ENCODE results near the gene TTC27.
A peak's percentile ranks its signal among the peaks of the same experiment; 100 is the strongest.
"Not testable (repeated sequence)": the region's sequence is repeated elsewhere in the genome, so short reads cannot be mapped to it uniquely, and the experiment has no call there.

Gene TTC27

GRCh38 chr2:32745191-32745590, 117.3 kb downstream of the TTC27 start:
- H3K4me3 ChIP-seq (ENCODE audit: low read depth, low read length): no peak overlapping the region
- in situ Hi-C loops (cut with HindIII; ENCODE audit: low sequenced_read_pairs): no loop called here
- TF ChIP-seq CTCF (IDR thresholded peaks at IDR 0.05; ENCODE audit: low read depth, low read length): no peak
- peak; percentile 19 for DNase-seq (ENCODE audit: low read depth, low spot score)

- no peak for TF ChIP-seq CTCF (IDR thresholded peaks at IDR 0.05; ENCODE audit: low read depth, low read length)
- in situ Hi-C loops (cut with HindIII; ENCODE audit: low sequenced_read_pairs): no loop called here
- no peak overlapping the region for H3K4me3 ChIP-seq (ENCODE audit: low read depth, low read length)
- DNase-seq (ENCODE audit: low read depth, low spot score): no peak
These were observed 117.8 kb downstream of the TTC27 start for GRCh38 chr2:32745675-32746074.

DNA sequence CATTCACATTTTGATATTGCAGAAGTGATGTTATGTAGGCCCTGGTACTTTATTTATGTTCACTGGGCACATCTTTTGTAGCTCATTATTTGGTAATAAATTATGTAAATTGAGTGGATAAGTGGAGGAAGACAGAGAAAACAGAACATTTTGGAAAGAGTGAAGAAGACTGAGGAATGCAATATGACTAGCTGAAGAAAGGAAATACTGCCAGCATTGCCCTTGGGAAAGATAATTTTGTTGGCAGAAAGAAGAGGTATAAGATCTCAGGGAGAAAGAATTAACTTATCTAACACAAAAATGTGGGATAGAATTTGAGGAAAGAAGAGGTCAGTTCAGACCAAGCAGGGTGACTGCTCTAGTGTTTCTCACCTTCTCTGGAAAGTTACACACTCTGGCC, 118.8 kb downstream of the TTC27 start:
- no peak for DNase-seq (ENCODE audit: low read depth, low spot score)
- in situ Hi-C loops (cut with HindIII; ENCODE audit: low sequenced_read_pairs): no loop called here
- H3K4me3 ChIP-seq (ENCODE audit: low read depth, low read length): no peak overlapping the region
- no peak for TF ChIP-seq CTCF (IDR thresholded peaks at IDR 0.05; ENCODE audit: low read depth, low read length)

- H3K4me3 ChIP-seq (ENCODE audit: low read depth, low read length): no peak overlapping the region
- TF ChIP-seq CTCF (IDR thresholded peaks at IDR 0.05; ENCODE audit: low read depth, low read length): no peak
- DNase-seq (ENCODE audit: low read depth, low spot score): no peak
- in situ Hi-C loops (cut with HindIII; ENCODE audit: low sequenced_read_pairs): no loop called here
These were observed 120.3 kb downstream of the TTC27 start for GRCh38 chr2:32748158-32748557.

- in situ Hi-C loops (cut with HindIII; ENCODE audit: low sequenced_read_pairs): no loop called here
- H3K4me3 ChIP-seq (ENCODE audit: low read depth, low read length): no peak overlapping the region
- no peak for DNase-seq (ENCODE audit: low read depth, low spot score)
- TF ChIP-seq CTCF (IDR thresholded peaks at IDR 0.05; ENCODE audit: low read depth, low read length): no peak
These were observed 123.0 kb downstream of the TTC27 start for GRCh38 chr2:32750880-32751279.

GRCh38 chr2:32752205-32752604, 124.4 kb downstream of the TTC27 start:
- peak; percentile 31 for DNase-seq (ENCODE audit: low read depth, low spot score)
- no peak overlapping the region for H3K4me3 ChIP-seq (ENCODE audit: low read depth, low read length)
- TF ChIP-seq CTCF (IDR thresholded peaks at IDR 0.05; ENCODE audit: low read depth, low read length): no peak
- in situ Hi-C loops (cut with HindIII; ENCODE audit: low sequenced_read_pairs): no loop called here

DNA sequence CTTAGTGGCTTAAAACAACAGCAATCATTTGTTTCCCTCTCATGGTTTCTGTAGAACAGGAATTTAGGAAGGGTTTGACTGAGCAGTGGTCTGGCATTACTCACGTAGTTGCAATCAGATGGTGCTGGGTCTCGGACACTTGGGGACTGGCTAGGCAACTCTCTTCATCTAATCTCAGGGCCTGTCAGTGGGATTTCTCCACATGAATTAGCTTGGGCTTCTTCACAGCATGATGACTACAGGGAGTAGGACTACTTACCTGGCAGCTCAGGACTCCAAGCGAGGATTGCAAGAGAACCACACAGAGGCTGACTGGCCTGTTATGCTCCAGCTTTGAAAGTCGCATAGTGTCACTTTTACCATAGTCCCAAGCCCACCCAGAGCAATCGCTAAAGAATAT, 125.1 kb downstream of the TTC27 start:
- H3K4me3 ChIP-seq (ENCODE audit: low read depth, low read length): no peak overlapping the region
- no peak for TF ChIP-seq CTCF (IDR thresholded peaks at IDR 0.05; ENCODE audit: low read depth, low read length)
- in situ Hi-C loops (cut with HindIII; ENCODE audit: low sequenced_read_pairs): no loop called here
- DNase-seq (ENCODE audit: low read depth, low spot score): no peak

DNA sequence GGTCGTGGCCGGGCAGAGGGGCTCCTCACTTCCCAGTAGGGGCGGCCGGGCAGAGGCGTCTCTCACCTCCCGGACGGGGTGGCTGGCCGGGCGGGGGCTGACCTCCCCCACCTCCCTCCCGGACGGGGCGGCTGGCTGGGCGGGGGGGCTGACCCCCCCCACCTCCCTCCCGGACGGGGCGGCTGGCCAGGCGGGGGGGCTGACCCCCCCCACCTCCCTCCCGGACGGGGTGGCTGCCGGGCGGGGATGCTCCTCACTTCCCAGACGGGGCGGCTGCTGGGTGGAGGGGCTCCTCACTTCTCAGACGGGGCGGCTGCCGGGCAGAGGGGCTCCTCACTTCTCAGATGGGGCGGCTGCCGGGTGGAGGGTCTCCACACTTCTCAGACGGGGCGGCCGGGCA, 126.8 kb downstream of the TTC27 start:
- H3K4me3 ChIP-seq (ENCODE audit: low read depth, low read length); in situ Hi-C loops (cut with HindIII; ENCODE audit: low sequenced_read_pairs); DNase-seq (ENCODE audit: low read depth, low spot score): not testable (repeated sequence)

All from astrocyte of the spinal cord (primary cell).